Esophagus squamous epithelium (tissue), 4 donors: ENCODE measurements around the gene SEPTIN3.

Experiments used
- CTCF ChIP-seq, 6 experiments: fragments of 450-650 bp in 4 of 6; fragments of 200-600 bp in 2 of 6; sonication (generic) in 2 of 6; IDR thresholded peaks; one replicate each; pipeline ENCODE4 v1.5.1; 2016 to 2019; ENCODE audit warnings: antibody characterized with exemption in 6 of 6, mild to moderate bottlenecking in 4 of 6, moderate library complexity in 4 of 6
- POLR2A ChIP-seq, 4 donors: fragments of 450-650 bp; IDR thresholded peaks; one replicate each; pipeline ENCODE4 v1.6.1; 2017; ENCODE audit warnings: antibody characterized with exemption in 4 of 4, mild to moderate bottlenecking in 4 of 4, moderate library complexity in 3 of 4

- TF ChIP-seq POLR2A (IDR thresholded peaks at IDR 0.05) = no peak
- TF ChIP-seq CTCF (IDR thresholded peaks at IDR 0.05) = no peak
Measured at GRCh38 chr22:41934284-41935014, 34.8 kb upstream of the SEPTIN3 start.
